GM18909 (cell line): Measurements from ENCODE around the gene ADAT3.
"Not testable (repeated sequence)": the region's sequence is repeated elsewhere in the genome, so short reads cannot be mapped to it uniquely, and the experiment has no call there.

Source experiments
- ATAC-seq: cut with Tn5 transposase; IDR thresholded peaks from one replicate; pipeline ENCODE4 v1.9.1; 2021; ENCODE audit warnings: mild to moderate bottlenecking; ENCODE audit not compliant: unreplicated experiment, poor library complexity

Gene ADAT3

GRCh38 chr19:1882089-1882785 lies 23.0 kb upstream of the ADAT3 start:
- no peak for ATAC-seq

DNA sequence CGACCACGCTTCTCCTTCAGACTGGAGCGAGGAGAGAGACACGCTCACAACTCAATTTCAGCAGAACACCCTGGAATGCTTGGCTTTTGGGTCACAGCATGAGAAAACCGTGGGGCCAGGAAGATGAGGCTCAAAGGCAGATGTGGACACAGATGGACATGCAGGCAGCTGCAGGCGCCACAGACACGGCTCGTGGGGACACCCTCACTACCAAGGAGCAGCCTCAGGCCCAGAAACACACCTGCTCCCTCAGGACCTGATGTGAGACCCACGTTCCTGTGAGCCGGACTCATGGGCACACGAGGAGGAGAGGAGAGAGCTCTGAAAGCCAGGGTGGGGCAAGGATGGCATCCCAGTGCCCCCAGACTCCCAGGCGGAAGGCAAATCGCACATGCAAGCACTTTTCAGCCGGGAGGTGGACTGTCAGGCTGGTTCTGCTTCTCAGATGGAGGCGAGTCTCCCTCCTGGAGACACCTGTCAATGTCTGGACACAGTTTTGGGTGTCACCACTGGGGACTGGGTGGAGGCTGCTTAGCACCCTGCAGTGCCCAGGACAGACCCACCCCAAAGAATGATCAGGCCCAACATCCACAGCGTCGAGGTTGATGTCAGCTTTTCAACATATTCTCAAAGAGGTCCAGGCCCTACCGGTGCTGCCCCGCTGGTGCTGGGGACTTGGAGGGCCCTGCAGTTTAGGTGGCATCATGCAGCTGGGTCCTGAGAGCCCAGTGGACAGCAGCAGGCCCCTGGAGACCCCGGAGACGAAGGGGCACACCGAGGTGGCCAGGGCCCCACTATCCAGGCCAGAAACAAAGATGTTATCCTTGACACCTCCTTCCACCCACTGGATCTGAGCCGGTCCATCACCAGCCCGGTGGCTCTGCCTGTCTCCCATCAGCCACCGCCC lies 22.2 kb upstream of the ADAT3 start:
- no peak for ATAC-seq

DNA sequence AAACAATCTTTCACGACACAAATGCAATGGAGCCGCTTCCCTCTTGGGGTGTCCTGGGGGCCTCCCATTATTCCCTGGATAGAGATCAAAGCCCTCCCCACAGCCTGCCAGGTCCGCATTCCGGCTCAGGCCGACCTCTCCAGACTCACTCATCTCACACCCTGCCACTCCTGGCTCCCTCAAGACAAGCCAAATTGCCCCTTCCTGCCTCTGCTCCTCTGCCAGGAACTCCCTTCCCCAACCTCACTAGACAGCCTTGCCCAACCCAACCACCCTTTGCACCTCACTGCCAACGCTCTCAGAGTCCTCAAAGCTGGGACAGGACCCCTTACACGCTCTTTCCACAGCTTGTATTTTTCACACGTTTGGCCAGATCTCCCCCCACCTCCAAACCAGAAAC lies 21.4 kb upstream of the ADAT3 start:
- ATAC-seq = no peak

- ATAC-seq = no peak
Measured at GRCh38 chr19:1884291-1884718, 20.9 kb upstream of the ADAT3 start.

DNA sequence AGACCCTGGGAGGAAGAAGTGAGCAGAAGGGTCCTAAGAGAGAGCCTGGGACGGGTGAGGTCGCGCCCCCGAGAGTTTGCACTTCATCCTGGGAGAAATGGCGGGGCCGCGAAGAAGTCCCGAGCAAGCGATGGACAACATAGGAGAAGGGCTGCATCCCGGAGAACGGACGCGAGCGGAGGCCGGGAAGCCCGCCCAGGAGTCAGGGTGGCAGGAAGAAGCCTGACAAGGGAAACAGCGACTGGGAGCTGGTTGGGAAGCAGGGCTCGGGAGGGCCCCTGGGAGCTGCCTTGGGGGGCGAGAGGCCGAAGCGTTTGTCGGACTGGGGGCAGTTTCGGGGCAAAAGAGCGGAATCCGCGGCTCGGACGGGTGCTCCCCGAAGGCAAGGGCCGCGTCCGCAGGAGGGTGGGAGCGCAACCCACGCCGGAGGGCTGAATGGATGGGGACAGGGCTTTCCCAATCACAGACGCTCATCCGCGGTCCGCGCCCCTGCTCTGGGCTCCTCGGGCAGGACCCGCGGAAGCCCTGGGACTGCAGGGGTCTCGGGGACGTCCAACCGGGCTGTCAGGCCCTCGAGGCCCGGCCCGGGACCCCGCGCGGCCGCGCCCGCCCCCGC lies 20.4 kb upstream of the ADAT3 start:
- ATAC-seq = no peak

DNA sequence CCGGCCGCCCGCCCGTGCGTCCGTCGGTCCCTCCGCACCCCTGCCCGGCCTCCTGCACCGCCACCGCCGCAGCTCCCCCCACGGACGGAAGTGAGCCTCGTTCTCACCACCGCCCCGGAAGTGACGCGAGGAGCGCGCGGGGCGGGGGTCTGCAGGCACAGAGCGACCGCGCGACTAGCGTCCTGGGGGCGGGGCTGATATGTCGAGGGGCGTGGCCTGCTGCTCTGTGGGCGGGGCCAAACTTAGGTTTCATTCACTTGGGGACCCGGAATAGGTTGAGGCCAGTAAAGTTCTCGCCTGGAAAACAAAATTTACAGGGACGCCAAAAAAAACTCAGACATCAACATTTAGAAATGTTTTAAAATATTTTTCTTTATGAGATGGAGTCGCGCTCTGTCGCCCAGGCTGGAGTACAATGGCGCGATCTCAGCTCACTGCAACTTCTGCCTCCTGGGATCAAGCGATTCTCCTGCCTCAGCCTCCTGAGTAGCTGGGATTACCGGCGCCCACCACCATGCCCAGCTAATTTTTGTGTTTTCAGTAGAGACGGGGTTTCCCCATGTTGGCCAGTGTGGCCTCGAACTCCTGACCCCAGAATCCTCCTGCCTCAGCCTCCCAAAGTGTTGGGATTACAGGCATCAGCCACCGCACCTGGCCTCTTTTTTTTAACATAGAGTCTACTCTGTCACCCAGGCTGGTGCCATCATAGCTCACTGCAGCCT lies 19.6 kb upstream of the ADAT3 start, which contains the start of gene ABHD17A:
ABHD17A (minus strand) TSS at position 99 of the 722 bp plus-strand sequence. CDS start 3,930 bp downstream, outside the sequence.
- peak; percentile 81 for ATAC-seq

DNA sequence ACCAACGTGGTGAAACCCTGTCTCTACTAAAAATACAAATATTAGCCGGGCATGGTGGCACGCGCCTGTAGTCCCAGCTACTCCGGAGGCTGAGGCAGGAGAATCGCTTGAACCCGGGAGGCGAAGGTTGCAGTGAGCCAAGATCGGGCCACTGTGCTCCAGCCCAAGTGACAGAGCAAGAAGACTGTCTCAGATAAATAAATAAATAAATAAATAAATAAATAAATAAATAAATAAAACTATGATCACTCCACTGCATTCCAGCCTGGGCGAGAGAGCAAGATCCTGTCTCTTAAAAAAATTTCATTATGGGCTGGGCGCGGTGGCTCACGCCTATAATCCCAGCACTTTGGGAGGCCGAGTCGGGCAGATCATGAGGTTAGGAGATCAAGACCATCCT lies 18.8 kb upstream of the ADAT3 start:
- ATAC-seq = not testable (repeated sequence)

DNA sequence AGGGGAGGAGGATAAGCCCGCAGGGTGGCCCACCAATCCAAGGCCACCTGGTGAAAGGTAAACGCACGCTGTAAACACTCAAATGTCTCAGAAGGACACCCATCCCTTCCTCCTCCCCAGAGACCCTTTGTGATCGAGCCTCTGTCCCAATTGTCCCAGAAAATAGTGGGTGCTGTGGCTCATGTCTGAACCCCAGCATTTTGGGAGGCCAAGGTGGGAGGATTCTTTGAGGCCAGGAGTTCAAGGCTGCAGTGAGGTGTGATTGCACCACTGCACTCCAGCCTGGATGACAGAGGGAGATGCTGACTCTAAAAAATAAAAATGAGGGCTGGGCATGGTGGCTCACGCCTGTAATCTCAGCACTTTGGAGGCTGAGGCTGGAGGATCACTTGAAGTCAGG lies 16.8 kb upstream of the ADAT3 start:
- no peak for ATAC-seq

DNA sequence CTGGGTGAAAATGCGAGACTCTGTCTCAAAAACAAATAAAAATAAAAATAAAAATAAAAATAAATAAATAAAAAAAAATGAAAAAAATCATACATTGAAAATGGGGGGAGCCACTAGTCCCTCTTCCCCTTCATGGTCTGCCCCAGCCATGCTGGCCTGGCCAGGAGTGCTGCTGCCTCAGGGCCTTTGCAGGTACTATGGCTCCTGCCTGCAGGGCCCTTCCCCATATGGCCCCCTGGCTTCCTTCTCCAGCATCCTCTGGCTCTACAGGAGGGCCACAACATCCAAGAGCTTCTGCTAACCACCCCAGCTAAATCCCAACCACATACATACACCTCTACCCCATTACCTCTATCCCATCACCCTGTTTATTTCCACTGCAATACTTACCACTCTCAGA lies 15.3 kb upstream of the ADAT3 start:
- ATAC-seq = no peak

GRCh38 chr19:1893791-1894190 lies 11.4 kb upstream of the ADAT3 start:
- ATAC-seq = no peak

DNA sequence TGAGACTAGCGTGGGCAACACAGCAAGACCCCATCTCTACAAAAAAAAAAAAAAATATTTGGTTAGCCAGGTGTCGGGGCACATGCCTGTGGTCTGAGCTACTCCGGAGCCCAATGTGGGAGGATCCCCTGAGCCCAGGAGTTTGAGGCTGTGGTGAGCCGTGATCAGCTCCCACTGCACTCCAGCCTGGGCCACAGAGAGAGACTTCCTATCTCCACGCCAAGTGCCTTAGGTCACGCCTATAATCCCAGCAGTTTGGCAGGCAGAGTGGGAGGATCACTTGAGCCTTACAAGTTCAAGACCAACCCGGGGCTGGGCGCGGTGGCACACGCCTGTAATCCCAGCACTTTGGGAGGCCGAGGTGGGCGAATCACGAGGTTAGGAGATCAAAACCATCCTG lies 8.7 kb upstream of the ADAT3 start:
- ATAC-seq = no peak

- ATAC-seq = no peak
Measured at GRCh38 chr19:1901940-1902404, 3.2 kb upstream of the ADAT3 start.

GRCh38 chr19:1902923-1903322 lies 2.3 kb upstream of the ADAT3 start:
- no peak for ATAC-seq

- no peak for ATAC-seq
Measured at GRCh38 chr19:1904860-1905109, 414 bp upstream of the ADAT3 start.

DNA sequence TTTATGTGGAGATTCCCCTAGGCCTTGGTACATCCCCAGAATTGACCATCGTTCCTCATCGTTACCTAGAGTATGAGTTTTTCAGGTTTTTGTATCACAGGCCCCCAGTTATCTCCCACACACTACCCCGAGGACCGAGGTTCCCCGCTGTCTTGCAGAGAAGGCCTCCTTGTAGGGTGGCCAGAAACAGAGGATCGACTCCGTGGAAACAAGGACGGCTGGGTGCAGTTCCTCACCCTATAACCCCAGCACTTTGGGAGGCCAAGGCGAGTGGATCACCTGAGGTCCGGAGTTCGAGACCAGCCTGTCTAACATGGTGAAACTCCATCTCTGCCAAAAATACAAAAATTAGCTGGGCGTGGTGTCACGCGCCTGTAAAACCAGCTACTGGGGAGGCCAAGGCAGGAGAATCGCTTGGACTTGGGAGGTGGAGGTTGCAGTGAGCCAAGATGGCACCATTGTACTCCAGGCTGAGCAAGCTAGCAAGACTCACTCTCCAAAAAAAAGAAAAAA lies 720 bp downstream of the ADAT3 start:
- no peak for ATAC-seq

GRCh38 chr19:1906985-1907562 lies 1.9 kb downstream of the ADAT3 start:
- no peak for ATAC-seq

DNA sequence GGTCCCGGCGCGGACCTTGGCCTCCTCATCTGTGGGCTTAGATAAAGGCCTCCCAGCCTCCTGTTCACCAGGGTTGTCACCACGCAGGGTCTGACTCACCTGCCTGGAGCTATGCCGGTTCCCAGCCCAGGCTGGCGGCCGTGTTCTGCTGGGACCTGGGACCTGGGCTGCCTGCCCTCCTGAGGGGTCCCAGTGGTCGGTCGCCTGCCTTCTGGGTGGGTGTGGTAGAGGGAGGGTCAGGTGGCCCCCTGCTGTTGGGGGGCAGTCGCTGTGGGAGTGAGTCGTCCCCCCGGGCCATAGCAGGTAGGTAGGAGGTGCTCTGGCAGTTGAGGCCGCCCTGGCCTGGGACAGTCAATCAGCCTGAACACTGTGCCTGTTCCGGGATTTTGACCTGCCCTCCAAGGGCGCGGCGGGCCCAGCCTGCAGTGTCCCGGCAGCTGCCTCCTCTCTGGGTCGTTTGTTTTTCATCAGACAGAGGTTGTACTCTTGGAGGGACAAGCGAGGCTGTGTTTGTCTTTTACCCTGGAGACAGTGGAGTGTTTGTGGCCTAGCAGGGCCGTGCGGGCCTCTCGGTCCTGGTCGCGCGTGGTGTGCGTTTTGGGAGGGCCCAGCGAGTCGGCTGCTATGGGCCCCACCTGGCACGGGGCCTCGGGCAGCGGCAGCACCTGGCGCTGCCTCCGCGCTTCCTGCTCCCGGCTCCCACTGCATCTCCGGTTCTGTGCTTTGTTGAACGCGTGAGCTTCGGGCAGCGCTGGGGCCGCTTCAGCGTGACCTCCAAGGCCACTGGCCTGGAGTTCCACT lies 2.6 kb downstream of the ADAT3 start:
- ATAC-seq = no peak

GRCh38 chr19:1908364-1908678 lies 3.1 kb downstream of the ADAT3 start:
- ATAC-seq = no peak

- ATAC-seq = no peak
Measured at GRCh38 chr19:1909761-1910080, 4.5 kb downstream of the ADAT3 start.

DNA sequence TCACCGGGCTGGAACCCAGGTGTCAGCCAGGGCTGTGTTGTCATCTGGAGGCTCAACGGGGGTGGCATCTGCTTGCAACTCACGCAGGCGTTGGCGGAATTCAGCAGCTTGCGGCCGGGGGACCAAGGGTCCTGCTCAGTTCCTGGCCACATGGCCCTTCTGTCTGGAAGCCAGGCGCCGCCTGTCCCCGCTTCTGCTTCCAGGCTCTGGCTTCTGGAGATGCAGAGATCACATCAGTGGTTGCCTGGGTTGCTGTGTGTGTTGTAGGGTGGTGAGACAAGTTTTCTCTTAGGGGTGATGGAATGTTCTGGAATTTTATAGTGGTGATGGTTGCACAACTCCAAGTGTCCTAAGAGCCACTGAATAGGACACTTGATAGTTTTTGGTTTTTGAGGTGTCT lies 5.0 kb downstream of the ADAT3 start:
- ATAC-seq = no peak
